GM19025 (cell line): Measurements from ENCODE around the gene GALNTL6.
"Not testable (repeated sequence)": the region's sequence is repeated elsewhere in the genome, so short reads cannot be mapped to it uniquely, and the experiment has no call there.

Source experiments
- ATAC-seq: cut with Tn5 transposase; IDR thresholded peaks from one replicate; pipeline ENCODE4 v1.9.1; 2021; ENCODE audit warnings: mild to moderate bottlenecking, low read depth, moderate library complexity; ENCODE audit not compliant: unreplicated experiment

The GALNTL6 gene

GRCh38 chr4:172836661-172837060 lies 1023.5 kb downstream of the GALNTL6 start:
- no peak for ATAC-seq

DNA sequence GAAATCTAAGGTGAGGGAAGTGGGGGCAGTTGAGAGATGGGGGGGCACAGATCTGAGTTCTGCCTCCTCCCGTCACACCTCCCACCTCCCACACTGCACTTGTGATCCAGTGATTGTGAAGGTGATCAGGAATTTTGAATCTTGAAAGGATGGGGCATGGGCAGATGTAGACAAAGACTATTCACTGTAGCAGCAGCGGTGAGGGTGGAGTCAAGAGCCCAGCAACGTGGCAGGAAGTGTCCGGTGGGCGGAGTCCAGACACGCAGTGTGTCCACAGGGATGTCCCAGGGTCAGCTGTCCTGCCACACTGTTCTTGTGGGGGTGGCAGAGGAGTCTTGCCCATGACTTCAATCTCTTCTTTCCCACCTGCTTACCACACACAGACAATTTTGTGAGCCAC lies 1024.9 kb downstream of the GALNTL6 start:
- no peak for ATAC-seq

DNA sequence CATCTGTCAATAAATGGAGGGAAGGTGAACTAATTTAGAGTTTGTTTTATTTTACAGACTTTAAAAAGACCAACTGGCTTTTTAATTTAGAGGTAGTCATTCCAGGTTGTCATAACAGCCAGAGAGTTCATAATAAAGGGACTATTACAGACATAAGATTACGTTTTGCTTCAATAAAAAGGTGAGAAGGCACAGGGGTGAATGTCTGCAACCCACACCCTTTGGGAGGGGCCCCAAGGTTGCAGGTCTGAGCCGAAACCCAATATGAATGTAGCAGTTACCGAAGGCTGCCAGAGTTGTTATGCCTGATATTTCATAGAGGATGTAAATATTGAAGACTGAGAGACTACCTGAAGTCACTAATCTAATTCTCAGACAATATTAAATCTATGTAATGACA lies 1025.7 kb downstream of the GALNTL6 start:
- no peak for ATAC-seq

DNA sequence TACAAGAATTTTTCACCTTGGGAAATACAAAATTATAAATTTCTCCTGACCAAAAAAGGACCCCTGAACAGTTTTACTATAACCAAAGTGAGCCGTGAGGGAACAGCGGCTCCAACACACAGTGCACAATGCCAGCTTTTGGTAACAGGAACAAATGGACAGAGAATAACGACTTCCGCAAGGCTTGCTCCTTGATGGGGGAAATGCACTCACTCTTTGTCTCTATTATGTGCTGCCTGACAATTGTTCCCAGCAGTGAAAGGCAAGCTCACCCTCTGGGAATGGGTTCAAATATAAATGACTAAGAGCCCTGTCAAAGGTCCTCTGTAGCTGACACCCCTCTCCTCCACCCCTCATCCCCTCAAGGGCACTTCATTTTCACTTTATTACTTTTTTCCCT lies 1029.6 kb downstream of the GALNTL6 start:
- no peak for ATAC-seq

GRCh38 chr4:172843192-172843591 lies 1030.0 kb downstream of the GALNTL6 start:
- no peak for ATAC-seq

GRCh38 chr4:172844556-172844955 lies 1031.4 kb downstream of the GALNTL6 start:
- no peak for ATAC-seq

- no peak for ATAC-seq
Measured at GRCh38 chr4:172845281-172845680, 1032.1 kb downstream of the GALNTL6 start.

GRCh38 chr4:172850838-172851237 lies 1037.6 kb downstream of the GALNTL6 start:
- no peak for ATAC-seq

DNA sequence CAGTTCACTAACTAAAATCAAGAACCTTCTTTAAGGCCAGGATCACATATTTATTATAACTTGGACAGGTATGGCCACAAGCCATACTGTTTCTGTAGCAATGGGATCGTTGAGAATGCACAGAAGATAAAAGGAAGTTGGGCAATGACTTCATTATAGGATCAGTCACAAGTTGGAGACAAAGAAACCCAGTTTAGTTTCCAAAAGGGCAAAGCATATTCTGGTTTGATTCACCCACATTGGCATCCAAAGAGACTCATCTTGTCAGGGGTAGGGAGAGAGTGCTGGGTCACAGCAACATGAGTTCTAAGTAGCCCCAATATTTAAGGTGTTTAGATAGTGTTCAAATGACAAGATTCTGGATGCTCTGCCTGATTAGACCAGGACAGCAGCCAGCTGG lies 1038.3 kb downstream of the GALNTL6 start:
- ATAC-seq: no peak

DNA sequence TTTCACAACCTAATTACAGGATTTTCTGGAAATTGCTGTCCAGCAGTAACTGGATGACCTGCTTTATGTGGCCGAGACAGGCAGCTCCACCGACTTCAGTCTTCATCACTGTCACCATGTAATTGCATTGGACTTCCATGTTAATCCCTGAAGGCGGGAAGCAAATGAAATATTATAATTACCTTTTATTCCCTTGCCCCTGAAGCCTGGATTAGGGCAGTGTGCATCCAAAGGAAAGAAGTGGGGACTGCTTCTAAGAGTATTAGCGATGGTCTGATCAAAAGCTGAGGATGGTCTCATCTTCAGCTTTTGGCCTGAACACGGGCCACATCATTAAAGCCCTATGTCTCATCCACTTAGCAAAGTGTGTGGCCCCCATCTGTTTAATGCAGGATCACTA lies 1043.8 kb downstream of the GALNTL6 start:
- no peak for ATAC-seq

DNA sequence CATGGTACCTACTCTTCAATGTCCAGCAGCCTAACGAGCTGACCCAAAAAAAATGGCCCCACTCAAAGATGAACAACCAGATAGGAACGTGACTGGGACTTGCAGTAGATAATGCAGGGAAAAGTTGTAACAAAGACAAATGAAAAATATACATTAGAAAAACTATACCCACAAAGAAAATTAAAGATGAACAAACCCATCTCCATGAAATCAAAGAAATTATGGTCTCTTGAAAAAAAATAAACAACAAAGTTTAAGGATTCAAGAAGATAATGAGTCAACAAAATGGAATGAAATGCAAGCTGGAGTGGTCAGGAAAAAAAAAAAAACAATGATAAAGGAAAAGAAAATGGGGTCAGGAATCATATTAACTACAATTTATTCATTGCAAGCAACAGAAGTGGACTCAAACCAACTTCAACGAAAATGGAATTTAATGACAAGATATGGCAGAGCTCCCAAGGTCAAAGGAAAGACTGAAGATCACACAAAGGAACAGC lies 1045.6 kb downstream of the GALNTL6 start:
- no peak for ATAC-seq

DNA sequence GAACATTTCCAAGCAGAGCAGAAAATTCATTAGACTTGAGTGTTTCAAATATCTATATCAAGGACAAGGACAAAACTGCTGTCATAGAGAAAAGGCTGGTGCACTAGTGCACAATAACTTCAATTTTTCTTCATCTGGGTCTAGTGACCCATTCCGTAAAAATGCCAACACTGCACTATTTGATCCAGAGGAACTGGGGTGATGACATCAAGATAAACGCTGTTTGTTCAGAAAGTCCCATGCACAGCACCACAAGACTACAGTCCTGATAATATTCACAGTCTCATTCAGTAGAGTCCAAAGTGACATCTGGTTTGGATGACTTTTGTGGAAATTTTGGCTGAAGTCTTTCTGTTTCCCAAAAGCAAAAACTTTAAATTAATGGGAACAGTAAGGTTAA lies 1051.9 kb downstream of the GALNTL6 start:
- no peak for ATAC-seq

- no peak for ATAC-seq
Measured at GRCh38 chr4:172865531-172866127, 1052.4 kb downstream of the GALNTL6 start.

- no peak for ATAC-seq
Measured at GRCh38 chr4:172866421-172866820, 1053.2 kb downstream of the GALNTL6 start.

- ATAC-seq: no peak
Measured at GRCh38 chr4:172867835-172868234, 1054.6 kb downstream of the GALNTL6 start.

- ATAC-seq: no peak
Measured at GRCh38 chr4:172868271-172868670, 1055.1 kb downstream of the GALNTL6 start.

DNA sequence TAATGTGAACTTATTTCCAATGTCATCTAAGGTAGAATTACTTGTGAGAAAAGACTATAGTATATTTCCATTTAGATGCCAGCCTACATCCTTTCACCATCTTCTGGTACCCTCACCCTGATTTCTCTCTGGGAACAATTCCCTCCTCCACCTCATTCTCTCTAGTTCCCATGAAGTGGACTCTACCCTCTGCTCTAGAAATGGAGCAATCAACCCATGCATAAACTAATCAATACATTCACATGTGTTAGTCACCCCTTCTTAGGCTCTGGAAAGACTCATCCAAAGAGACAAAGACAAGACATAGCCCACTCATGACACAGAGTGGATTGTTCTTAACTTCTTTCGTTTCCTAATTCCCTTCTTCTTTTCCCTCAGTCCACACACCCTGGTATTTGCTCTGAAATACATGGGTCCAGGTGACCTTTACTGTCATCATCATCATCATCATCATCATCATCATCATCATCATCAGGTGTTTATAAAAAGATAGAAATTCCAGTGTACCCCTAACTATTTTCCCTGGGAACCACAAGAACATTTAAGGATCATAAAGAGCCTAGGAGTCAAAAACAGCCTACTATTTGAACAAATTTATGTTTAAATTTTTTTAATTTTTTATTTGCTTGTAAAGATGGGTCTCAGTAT lies 1056.5 kb downstream of the GALNTL6 start:
- ATAC-seq: no peak

DNA sequence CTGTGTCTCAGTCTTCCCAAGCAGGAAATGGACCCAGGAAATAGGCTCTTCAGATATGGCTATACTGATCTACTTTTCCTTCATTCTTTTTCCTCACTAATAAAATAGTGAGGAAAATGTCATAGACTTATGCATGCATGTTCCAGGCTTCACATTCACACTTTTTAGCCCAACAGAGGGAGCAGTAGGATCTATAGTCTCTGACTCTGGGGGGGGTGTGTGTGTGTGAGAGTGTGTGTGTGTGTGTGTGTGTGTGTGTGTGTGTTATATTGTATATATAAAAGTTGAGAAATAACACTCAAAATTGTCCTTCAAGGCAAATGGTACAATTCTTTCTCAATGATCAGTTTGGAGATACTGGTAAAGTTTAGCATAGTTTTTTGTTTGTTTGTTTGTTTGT lies 1058.2 kb downstream of the GALNTL6 start:
- ATAC-seq: no peak

GRCh38 chr4:172874944-172875343 lies 1061.7 kb downstream of the GALNTL6 start:
- no peak for ATAC-seq

DNA sequence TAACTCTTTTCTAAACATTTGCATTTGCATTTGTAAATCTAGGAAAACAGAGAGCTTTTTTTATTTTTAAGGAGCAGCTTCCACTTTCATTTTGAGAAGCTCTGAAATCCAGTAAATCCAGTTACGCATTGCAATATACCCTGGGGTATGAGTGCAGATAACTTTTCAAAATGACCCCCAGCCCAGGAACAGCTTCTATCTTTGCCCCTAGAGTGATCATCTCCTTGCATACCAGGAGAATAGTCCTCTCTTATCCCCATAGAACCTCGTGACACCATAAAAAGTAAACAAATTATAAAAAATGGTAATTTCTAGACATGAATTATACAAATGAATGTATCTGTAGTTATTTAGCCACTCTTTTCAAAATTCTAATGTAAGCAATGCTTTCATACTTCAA lies 1063.2 kb downstream of the GALNTL6 start:
- ATAC-seq: no peak

- no peak for ATAC-seq
Measured at GRCh38 chr4:172881645-172882044, 1068.4 kb downstream of the GALNTL6 start.

DNA sequence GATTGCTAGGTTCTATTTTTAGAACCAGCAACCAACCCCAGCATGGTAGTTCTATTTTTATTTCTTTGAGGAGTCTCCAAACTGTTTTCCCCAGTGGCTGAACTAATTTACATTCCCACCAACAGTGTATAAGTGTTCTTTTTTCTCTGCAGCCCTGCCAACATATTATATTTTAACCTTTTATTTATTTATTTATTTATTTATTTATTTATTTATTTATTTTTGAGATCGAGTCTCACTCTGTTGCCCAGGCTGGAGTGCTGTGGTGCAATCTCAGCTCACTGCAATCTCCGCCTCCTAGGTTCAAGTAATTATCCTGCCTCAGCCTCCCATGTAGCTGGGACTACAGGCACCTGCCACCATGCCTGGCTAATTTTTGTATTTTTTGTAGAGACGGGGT lies 1074.2 kb downstream of the GALNTL6 start:
- ATAC-seq: not testable (repeated sequence)
